GM19467 (cell line): ENCODE results near the gene ENGASE.

Experiments
- ATAC-seq: cut with Tn5 transposase; IDR thresholded peaks from one replicate; pipeline ENCODE4 v1.9.1; 2021; ENCODE audit warnings: mild to moderate bottlenecking, moderate library complexity; ENCODE audit not compliant: unreplicated experiment

The ENGASE gene

DNA sequence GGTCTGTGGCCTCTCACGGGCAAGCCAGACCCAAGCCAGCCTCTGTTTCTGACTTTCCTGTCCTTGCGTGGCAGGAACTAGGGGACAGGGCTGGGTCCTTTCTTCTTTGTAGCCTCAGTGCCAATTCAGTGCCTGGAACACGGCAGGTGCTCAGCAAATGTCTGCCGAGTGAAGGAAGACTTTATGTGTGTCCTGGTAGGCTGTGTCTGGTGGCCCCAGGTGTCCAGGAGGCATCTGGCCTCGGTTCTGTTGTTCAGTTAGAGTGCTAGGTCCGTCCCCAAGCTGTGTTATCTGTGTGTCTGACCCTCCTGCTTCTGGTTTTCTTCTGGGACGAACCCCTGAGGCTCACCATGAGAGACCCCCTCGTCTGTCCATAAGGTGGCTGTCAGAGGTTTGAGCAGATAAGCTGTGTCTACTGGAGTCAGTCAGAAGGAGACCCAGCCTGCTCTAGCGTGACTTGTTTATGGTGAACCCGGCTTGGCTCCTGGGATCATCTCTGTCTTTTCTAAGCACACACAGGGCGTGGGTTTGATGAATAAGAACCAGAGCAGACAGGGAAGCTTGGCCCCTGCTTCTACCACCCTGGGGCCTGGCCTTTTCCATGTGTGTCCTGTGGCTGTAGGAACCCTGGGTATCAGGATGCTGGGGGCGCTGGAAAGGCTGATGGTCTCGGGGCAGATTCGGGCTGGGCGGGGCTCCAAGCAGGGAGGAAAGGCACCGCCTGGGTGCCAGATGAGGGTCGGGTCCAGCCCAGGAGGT is 39.3 kb downstream of the ENGASE start:
- ATAC-seq: no peak

DNA sequence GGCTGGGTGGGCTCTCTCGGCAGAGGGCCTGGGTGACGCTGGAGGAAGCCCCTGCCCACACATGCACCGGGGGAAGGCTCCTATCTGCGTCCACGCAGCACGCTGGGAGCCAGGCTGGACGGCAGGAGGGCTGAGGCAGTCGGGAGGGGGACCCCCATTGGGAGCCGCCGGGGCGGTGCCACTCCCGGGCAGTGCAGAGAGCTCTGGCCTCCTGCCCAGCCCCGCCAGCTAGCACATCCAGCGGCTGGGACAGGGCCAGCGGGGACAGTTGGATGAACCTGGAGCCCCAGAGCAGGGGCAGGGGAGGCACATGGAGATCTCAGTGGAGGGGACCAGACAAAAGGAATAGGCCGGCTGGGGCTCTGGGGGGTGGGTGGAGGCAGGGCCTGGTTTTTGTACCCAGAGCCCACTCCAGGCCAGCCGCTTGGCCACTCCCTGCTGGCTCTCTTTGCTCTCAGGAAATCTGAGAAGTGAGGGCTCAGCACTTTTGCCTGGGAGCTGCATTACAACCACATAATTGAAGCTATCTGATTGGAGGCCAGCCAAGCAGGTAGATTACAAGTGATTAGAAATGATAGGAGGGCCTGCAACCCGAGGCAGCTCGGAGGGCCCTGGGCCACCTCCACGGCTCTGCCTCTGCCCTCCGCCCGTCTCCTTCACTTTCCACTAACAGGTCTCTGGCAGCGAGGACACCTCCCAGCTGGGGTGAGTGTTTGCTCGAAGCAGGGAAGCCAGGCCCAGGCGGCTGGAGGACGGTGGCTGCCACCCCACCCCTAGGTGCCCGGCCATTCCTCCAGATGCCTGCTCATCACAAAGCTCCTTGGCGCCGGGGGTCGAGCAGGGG is 40.1 kb downstream of the ENGASE start:
- ATAC-seq: no peak

DNA sequence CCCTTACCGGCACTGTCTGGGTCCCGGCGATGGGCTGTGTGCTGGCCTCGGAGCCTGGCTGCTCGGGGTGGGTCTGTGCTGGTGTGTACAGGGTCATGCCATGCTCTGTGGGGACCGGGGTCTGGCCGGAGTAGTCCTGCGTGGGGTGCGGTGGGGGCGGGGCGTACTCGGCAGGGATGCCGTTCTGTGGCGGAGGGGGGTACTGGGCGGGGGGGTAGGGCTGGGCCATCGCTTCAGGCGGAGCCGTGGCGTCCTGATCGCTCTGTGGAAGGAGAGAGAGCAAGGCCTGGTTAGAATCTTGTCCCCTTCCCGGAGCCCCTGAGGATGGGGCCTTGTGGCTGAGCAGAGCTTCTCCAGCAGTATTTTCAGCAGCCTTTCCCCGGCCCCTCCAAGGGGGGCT is 40.9 kb downstream of the ENGASE start:
- no peak for ATAC-seq

DNA sequence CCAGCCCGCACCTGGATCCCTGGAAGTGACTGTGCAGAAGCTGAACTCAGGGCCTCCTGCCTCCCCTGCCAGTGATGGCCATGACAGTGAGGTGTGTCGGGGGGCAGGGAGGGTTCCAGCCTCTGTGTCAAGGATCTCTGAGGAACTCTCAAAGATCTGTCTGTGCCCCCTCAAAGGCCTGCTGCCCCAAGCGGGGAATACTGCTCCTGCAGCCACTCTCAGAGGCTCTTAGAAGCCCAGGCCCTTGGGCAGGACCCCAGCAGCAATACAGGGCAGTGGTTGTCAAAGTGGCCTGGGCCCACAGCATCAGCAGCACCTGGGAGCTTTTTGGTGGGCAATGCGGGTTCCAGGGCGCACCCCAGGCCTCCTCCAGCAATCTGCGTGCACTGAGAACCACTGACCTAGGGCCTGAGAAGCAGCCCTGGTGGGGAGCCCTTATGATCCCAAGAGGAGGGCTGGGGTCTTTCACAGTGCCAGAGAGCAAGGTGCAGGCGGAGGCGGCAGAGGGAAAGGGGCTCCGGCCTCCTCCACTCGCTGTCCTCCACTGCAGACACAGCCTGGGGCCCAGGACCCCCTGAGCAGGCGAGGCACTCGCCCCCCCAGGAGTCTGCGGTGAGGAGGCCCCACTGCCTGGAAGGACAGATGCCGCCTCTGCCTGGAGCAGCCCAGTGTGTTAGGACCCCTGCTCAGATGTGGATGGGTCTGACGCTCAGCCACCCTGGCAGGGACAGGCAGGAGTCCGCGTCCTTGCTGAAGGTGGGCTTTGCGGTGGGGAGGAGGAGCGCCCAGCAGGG is 42.1 kb downstream of the ENGASE start:
- ATAC-seq: no peak

DNA sequence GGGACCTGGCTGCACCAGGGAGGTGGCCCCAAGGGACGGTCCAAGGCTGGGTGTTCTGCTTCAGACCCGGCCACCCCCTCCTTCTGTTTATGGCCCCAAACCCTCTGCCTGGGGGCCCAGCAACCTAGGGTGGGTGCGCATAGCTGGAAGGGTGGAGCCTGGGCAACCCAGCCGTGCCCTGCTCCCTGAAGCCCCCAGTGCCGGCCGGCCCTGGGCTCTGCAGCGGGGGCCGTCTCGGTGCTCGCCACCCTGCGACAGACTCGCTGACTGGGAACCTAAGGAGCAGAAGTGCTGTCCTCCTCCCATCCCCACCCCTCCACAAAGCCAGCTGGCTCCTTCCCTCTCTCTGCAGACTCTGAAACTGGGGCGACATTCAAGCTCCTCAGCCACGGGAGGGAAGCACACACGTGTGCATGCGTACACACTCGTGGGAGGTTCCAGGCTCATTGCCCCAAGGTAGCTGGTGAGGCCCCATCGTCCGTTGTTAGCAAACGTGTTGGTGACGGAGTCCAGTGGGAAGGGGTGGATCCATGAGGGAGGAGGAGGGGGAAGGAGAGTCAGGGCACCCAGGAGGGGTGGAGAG is 43.4 kb downstream of the ENGASE start:
- no peak for ATAC-seq

DNA sequence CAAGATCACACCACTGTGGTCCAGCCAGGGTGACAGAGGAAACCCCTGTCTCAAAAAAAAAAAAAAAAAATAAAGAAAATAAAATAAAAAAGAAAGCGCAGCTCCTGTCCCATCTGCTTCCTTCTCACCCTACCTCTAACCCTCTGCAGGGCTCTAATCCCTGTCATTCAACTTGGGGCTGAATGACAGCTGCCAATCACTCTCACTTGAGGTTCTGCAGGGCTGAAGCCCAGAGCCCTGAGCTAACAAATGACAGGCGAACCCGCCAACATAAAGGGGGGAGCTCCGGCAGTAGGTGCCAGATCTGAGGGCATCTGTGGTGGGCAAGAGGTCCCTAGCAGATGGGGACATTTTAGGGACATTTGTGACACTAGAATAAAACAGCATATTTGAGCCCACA is 44.3 kb downstream of the ENGASE start:
- no peak for ATAC-seq

DNA sequence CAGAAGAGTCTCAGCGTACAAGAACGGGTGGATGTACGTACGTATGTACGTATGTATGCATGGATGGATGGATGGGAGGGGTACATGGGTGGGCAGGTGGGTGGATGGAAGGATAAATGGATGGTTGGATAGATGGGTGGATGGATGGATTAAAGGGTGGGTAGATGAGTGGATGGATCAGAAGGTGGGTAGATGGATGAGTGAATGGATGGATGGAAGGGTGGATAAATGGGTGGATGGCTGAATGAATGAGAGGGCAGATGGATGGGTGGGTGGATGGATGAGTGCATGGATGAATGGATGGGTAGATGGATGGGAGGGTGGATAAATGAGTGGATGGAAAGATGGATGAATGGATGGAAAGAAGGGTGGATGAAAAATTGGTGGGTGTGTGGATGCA is 45.6 kb downstream of the ENGASE start:
- ATAC-seq: no peak

DNA sequence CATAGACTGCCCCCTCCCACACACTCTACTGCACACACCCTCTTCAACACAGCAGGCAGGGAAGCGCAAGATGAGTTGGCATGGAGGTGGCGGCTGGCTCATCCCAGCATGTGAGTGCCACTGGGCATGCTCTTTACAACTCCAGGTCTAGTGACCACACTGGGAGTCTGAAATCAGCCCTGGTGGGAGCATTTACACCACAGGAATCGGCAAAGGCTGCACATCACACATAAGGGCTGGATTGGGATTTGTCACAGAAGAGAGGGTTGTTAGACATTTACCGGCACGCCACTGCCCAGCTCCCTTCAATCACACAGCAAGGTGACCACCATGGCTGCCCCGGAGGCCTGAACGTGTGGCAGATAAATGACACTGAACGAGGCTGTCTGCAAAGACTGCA is 49.4 kb downstream of the ENGASE start:
- ATAC-seq: no peak

DNA sequence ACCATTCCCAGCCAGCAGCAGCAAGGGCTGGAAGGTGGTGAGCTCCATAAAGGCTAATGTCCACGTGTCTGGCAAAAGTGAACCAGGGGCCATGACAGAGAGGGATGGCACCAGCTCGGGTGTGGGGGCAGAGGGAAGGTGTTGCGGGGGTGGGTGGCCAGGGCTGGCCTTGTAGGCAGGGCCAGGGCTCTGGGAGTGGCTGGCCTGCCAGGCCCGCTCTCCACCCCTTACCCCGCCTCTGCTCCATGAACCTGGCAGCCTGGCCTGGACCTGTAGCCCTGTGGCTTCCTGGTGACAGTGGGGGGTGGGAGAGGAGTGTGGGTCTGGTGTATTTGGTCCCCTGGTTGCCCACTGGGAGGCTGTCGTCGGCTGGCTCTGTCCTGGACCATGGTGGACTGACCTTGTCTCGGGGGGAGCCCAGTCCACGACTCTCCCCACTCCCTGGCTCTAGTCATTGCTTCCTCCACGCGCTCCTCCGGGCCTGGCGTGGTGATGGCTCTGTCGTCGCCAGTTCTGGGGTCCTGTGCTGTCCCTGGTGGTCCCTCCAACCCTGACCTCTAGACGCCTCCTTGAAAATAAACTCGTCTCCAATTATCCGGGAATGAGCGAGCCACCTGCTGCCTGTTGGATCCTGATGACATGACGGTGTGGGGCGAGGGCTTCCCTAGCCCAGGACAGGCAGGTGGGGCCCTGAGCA is 50.0 kb downstream of the ENGASE start:
- no peak for ATAC-seq

DNA sequence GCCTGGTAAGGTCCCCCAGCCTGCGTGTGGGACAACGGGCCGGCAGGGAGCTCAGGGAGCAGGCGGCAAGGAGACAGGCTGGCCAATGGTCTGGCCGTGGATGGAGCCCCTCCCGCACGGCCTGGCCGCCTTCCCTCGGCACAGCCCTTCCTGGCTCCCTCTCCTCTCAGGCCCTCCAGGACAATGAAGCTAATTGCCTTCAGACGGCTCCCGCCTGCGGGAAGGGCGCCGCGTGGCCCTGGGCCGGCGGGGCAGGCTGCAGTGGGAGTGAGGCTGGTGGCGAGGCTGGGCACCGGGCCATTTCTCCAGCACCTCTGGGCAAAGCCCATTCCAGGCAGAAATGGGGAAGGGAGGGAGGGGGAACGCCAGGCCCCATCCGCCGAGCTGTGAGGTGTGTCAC is 50.9 kb downstream of the ENGASE start:
- no peak for ATAC-seq

DNA sequence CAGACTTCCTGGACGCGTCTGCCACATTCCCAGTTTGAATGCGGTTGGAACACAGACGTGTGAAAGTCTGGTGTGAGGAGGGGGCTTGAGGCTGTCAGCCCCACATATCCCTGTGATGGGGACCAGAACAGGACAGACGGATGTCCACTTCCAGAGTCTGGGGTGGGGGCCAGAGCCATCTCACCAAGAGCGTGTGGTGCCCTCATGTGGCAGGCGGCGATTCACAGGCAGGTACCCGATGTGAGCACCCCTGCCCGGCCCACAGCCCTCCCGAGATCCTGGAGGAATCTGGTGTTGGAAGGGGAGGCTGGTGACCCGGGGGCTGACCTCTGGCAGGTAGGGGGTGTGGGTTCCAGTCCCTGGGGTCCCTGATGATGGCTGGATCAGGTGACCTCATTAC is 51.5 kb downstream of the ENGASE start:
- no peak for ATAC-seq

DNA sequence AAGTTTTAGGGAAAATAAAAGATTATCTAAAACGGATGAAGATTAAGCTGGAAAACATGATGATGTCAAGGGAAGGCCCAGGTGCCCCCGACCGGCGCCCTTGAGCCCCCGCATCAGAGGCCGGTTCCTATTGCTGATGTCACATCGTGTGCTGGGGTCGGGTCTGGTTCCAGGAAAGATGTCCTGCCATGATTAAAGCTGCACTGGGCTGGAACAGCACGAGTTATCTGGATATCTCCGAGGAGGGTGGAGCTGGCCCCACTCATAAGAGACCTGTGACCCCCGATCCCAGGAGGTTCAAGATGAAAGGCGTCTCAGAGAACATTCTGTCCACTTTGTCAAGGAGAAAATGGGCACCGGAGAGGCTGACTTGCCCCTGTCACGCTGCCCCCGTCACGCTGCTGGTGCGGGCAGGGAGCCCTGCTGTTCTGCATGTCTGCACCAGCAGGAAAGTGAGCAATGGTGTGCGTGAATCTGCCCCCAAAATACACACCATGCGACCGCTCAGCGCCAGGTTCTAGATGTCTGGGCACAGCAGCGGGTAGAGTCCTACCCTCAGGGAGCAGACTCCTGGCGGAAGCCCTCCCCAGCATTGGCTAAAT is 53.0 kb downstream of the ENGASE start:
- ATAC-seq: no peak

DNA sequence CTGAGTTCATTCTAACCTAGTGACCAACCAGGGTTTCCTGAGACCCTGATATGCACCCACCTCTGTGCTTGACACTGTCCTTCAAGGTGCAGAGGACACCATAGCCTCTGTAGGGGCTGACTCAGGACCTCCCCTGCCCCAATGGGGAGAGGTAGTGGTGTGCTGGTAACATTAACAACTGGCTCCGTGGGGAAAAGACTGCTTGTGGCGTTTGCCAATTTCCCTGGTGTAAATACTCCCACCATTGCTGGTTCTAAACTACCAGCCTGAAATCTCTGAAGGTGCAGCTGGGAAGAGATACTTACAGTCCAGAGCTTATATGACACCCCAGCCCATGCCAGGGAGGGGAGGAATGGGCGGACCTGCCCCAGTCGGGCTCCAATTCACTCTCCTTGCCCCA is 54.9 kb downstream of the ENGASE start:
- ATAC-seq: no peak

DNA sequence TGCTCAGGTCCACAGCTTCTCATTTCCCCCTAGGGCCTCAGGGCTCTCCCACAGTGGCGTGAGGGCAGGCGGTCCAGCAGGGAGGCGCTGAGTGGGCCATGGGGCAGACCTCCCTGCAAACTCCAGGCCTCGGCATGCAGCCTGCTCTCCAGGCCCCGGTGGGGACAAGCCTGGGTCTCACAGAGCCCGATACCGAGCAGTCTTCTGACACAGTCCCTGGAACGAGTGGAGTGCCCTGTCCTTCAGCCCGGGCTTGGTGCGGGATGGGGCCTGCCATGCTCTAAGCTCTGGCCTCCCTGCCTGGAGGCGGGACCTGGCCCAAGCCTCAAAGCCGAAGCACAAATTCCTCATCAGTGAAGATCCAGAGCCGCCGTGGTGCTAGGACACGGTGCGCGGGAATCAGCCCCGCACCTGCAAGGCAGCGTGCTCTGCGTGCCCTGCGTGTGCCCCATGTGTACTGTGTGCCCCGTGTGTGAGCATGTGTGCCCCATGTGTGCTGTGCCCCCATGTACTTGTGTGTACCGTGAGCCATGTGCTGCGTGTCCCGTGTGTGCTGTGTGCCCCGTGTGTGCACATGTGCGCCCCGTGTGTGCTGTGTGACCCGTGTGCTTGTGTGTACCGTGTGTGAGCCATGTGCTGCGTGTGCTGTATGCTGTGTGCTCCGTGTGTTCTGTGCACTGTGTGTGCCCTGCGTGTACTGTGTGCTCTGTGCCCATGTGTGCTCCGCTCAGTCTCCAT is 56.1 kb downstream of the ENGASE start:
- no peak for ATAC-seq

DNA sequence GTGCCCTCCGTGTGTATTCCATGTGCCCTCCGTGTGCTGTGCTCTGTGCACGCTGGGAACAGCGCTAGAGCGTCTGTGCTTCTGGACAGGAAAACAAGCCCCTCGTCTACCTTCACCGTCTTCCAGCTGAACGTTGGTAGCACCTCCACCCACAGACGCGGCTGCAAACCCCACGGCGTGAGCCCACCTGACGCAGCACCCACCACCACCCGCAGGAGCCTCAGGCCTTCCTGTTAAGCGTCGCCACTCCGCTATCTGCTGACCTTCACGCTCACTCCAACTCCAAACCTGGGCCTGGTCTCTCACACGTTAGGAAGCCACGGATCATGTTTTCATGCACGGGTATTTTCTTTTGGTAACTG is 56.6 kb downstream of the ENGASE start:
- ATAC-seq: no peak

DNA sequence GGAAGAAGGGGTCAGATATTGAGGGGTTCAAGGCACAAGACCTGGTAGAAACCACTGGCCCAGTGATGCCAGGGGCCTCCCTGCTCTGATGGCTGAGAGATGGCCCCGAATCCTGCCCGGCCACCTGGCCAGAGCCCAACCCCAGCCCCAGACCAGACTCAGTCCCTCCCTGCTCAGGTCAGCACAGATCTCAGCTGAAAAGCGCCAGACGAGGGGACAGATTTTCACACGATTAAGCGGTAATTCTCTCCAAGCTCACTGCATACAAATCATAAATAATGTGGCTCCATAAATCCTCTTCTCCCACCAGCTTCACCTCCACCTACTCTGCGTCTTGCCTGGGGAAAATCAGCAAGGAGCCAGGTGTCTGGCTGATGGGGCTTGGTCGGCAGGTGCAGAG is 57.1 kb downstream of the ENGASE start:
- ATAC-seq: no peak

DNA sequence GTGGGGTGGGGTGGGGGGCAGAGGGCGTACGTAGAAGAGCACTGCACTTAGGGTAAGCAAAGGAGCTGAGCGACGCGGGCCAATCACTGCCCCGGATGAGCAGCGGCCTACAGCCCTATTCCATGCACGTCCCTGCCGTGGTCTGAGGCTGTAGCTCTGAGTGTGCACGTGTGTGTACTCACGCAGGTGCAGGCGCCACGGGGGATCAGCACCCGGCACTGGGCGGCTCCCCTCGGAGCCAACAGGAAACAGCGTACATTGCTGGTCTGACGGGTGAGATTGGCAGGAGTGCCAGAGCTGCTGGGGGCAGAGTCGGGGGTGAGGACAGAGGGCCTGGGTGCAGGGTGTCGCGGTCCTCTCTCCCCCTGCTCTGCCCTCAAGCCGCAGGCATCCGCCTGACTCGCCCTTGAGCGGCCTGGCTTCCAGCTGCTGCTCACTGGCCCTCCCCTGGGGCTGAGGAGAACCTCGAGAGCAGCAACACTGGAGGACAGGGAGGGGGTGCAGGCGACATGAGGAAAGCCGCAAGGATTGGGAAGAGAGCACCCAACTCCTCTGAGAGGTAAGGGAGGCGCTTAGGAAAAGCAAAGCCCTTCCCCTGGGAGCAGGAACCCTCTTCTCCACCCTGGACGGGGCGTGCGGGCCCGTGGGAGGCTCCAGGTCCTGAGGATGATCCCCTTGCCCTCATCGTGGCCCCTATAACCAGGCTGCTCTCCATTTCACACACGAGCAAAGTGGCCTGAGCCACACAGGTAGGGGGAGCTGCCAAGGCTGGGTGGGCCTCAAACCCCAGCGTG is 57.8 kb downstream of the ENGASE start:
- no peak for ATAC-seq

DNA sequence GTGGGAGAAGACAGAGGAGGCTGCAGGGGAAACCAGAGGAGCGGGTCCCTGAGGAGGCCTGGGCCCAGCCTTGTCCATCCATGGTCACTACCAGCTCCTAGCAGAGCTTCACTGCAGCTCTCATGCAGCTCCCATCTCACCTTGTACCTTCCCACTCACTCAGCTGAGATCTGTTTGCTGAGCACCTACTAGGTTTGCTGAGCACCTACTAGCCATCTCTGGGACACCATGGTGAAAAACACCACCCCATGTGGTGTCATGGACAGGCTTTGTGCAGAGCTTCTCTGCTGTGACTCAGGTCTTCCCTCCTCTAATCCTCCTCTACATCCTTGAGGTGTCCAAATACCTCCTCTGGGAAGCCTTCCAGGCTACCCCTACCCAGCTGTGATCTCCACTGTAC is 58.6 kb downstream of the ENGASE start:
- no peak for ATAC-seq

DNA sequence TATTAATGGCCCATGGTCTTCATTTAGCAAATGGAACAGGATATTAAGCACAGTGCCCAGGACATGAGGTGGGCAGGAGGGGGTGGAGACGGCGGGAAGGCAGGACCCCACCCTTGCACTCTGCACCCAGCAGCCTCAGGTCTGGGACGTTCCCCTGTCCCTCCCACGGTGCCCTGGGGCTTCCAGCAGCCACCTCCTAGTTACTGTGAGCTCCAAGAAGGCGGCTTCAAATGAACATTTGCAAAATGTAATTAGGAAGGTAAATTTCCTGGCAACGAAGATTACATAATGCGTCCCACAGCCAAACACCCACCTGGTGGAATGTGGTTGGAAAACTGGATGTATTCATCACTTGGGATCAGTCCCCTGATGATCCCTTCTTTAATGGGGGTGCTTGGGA is 59.4 kb downstream of the ENGASE start:
- no peak for ATAC-seq
